Breast epithelium (tissue), 4 donors: ENCODE results near the gene CXCL17. TPM values are rescaled to one million over a fixed set of nuclear protein-coding genes. Genes with fewer than 3 reads are reported as not detected.
A peak's percentile ranks its signal among the peaks of the same experiment; 100 is the strongest.

Experiments
- DNase-seq, 2 donors: peaks; one replicate each; pipeline ENCODE4 v3.0.0-alpha.2; 2019; ENCODE audit warnings: low spot score in 2 of 2
- H3K27ac ChIP-seq, 2 donors: fragments of 200-600 bp; sonication (generic) in 1 of 2; one replicate each; pipeline ENCODE4 v1.5.1; 2016 to 2019; ENCODE audit warnings: mild to moderate bottlenecking in 1 of 2
- H3K27me3 ChIP-seq, 2 donors: fragments of 200-600 bp; sonication (generic) in 1 of 2; one replicate each; pipeline versions ENCODE4 v1.5.1 to v1.6.0; 2017 to 2019; ENCODE audit warnings: control low read depth in 1 of 2, mild to moderate bottlenecking in 1 of 2
- H3K36me3 ChIP-seq: fragments of 200-600 bp; one replicate; pipeline ENCODE4 v1.5.1; 2019
- H3K4me1 ChIP-seq, 2 donors: fragments of 200-600 bp; sonication (generic); one replicate each; pipeline ENCODE4 v1.5.1; 2016 to 2019; ENCODE audit warnings: control low read depth in 1 of 2
- H3K4me3 ChIP-seq, 3 donors: fragments of 200-600 bp; sonication (generic); 1 replicate in 2 of 3; 2 replicates in 1 of 3; pipeline ENCODE4 v1.5.1; 2016 to 2019; ENCODE audit warnings: mild to moderate bottlenecking in 3 of 3, moderate library complexity in 2 of 3
- H3K9me3 ChIP-seq, 2 donors: fragments of 200-600 bp; sonication (generic) in 1 of 2; one replicate each; pipeline ENCODE4 v1.5.1; 2016 to 2019; ENCODE audit warnings: control low read depth in 1 of 2
- CTCF ChIP-seq, 3 donors: fragments of 450-650 bp; IDR thresholded peaks; one replicate each; pipeline ENCODE4 v1.5.1; 2016 to 2017; ENCODE audit warnings: antibody characterized with exemption in 3 of 3, mild to moderate bottlenecking in 3 of 3, moderate library complexity in 3 of 3
- POLR2A ChIP-seq: fragments of 450-650 bp; IDR thresholded peaks from one replicate; pipeline ENCODE4 v1.6.1; 2016; ENCODE audit warnings: antibody characterized with exemption, mild to moderate bottlenecking, moderate library complexity
- POLR2AphosphoS5 ChIP-seq, 3 donors: sonication (generic); formaldehyde crosslinking; IDR thresholded peaks; one replicate each; pipeline ENCODE4 v1.6.1; 2017; ENCODE audit warnings: antibody characterized with exemption in 3 of 3
- intact Hi-C: fragments of 100-400 bp; cut with DNase I; formaldehyde crosslinking; loops from one replicate; pipeline ENCODE4 v1.15.1; 2023; ENCODE audit warnings: low total_unique reads
- total RNA-seq, 3 donors: library from RNA; depleted of rRNA; stranded (reverse); fragments of >200 nt; gene quantifications; one replicate each; pipeline ENCODE4 v1.1.0, GENCODE V29; 2016

Gene CXCL17
- total RNA-seq, 3 donors from 2014 or later = 2.2 to 2.9 TPM; not detected in 1

- Histone ChIP-seq H3K9me3 (no peaks in the 10 kb centered on the region), H3K4me3 (peak overlapping the region in 1 of 3 donors; percentile 40), H3K27ac (peak overlapping the region in 1 of 2 donors; percentile 61), H3K36me3 (no peaks in the 10 kb centered on the region), H3K27me3 (no peaks in the 10 kb centered on the region), H3K4me1 (peaks cover 0 to 3% of the 10 kb centered on the region in 2 donors)
- no peak for TF ChIP-seq CTCF (IDR thresholded peaks at IDR 0.05)
- TF ChIP-seq POLR2A = no peak
- TF ChIP-seq POLR2AphosphoS5 (IDR thresholded peaks at IDR 0.05) = no peak
- intact Hi-C loops = no loop called here
- no peak for DNase-seq
Measured at GRCh38 chr19:42412661-42413076, 30.1 kb downstream of the CXCL17 start.

GRCh38 chr19:42412227-42412626, 30.5 kb downstream of the CXCL17 start:
- Histone ChIP-seq H3K27me3 (no peaks in the 10 kb centered on the region), H3K9me3 (no peaks in the 10 kb centered on the region), H3K4me1 (peaks cover 0 to 3% of the 10 kb centered on the region in 2 donors), H3K36me3 (no peaks in the 10 kb centered on the region), H3K4me3 (peak overlapping the region in 2 of 3 donors; percentile 15 to 40), H3K27ac (peak overlapping the region in 1 of 2 donors; percentile 61)
- intact Hi-C loops = no loop called here
- TF ChIP-seq CTCF (IDR thresholded peaks at IDR 0.05) (no peak), POLR2AphosphoS5 (IDR thresholded peaks at IDR 0.05) (no peak), POLR2A (no peak)
- no peak for DNase-seq

- Histone ChIP-seq H3K36me3 (no peaks in the 10 kb centered on the region), H3K9me3 (no peaks in the 10 kb centered on the region), H3K4me1 (peaks cover 0 to 3% of the 10 kb centered on the region in 2 donors), H3K27ac (peak overlapping the region in 1 of 2 donors; percentile 61), H3K27me3 (no peaks in the 10 kb centered on the region), H3K4me3 (peak overlapping the region in 2 of 3 donors; percentile 15 to 40)
- no peak for DNase-seq
- intact Hi-C loops = no loop called here
- TF ChIP-seq POLR2AphosphoS5 (IDR thresholded peaks at IDR 0.05) (no peak), POLR2A (no peak), CTCF (IDR thresholded peaks at IDR 0.05) (no peak)
Measured at GRCh38 chr19:42411581-42412178, 31.1 kb downstream of the CXCL17 start.

GRCh38 chr19:42410371-42410770, 32.4 kb downstream of the CXCL17 start:
- H3K4me1 ChIP-seq = peaks cover 0 to 3% of the 10 kb centered on the region in 2 donors
- no peak overlapping the region for H3K27ac ChIP-seq
- intact Hi-C loops = no loop called here
- TF ChIP-seq CTCF (IDR thresholded peaks at IDR 0.05) (no peak), POLR2A (no peak), POLR2AphosphoS5 (IDR thresholded peaks at IDR 0.05) (no peak)
- peak overlapping the region in 2 of 3 donors; percentile 15 to 26 for H3K4me3 ChIP-seq
- no peaks in the 10 kb centered on the region for H3K36me3 ChIP-seq
- DNase-seq = no peak
- H3K27me3 ChIP-seq = no peaks in the 10 kb centered on the region
- H3K9me3 ChIP-seq = no peaks in the 10 kb centered on the region

- H3K27ac ChIP-seq = peak overlapping the region in 1 of 2 donors; percentile 38
- peaks cover 0 to 3% of the 10 kb centered on the region in 2 donors for H3K4me1 ChIP-seq
- intact Hi-C loops = no loop called here
- H3K4me3 ChIP-seq = peak overlapping the region in 2 of 3 donors; percentile 7 to 26
- DNase-seq = no peak
- H3K27me3 ChIP-seq = no peaks in the 10 kb centered on the region
- no peak for TF ChIP-seq POLR2AphosphoS5 (IDR thresholded peaks at IDR 0.05)
- no peak for TF ChIP-seq CTCF (IDR thresholded peaks at IDR 0.05)
- no peak for TF ChIP-seq POLR2A
- no peaks in the 10 kb centered on the region for H3K9me3 ChIP-seq
- no peaks in the 10 kb centered on the region for H3K36me3 ChIP-seq
Measured at GRCh38 chr19:42409477-42409876, 33.3 kb downstream of the CXCL17 start.
